Small intestine (tissue), 7 donors: ENCODE measurements around the gene GRIK2. TPM values are rescaled to one million over a fixed set of nuclear protein-coding genes. Genes with fewer than 3 reads are reported as not detected.

Experiments
- DNase-seq, 2 donors: peaks; one replicate each; pipeline versions ENCODE4 v3.0.0 to v3.0.0-alpha.2; 2013
- FAIRE-seq: peaks from 2 replicates; lab custom pipeline; 2012; peaks lifted over from hg19 to GRCh38; lab: Jason Lieb, UNC
- H3K27ac ChIP-seq, 3 donors: one replicate each; pipeline ENCODE4 v1.5.1; 2013; ENCODE audit warnings: low read length in 2 of 3, mild to moderate bottlenecking in 2 of 3, control low read depth in 1 of 3, inconsistent platforms in 1 of 3, low read depth in 1 of 3, moderate library complexity in 1 of 3
- H3K27me3 ChIP-seq, 3 donors: one replicate each; pipeline ENCODE4 v1.6.1; 2013; ENCODE audit warnings: low read length in 3 of 3, inconsistent platforms in 1 of 3; ENCODE audit not compliant: control insufficient read depth in 3 of 3, insufficient read depth in 3 of 3
- H3K36me3 ChIP-seq, 3 donors: one replicate each; pipeline ENCODE4 v1.6.1; 2013; ENCODE audit warnings: low read length in 3 of 3, inconsistent platforms in 1 of 3, low read depth in 1 of 3, mild to moderate bottlenecking in 1 of 3, moderate library complexity in 1 of 3; ENCODE audit not compliant: control insufficient read depth in 3 of 3, insufficient read depth in 2 of 3
- H3K4me1 ChIP-seq, 3 donors: one replicate each; pipeline ENCODE4 v1.6.1; 2013; ENCODE audit warnings: low read length in 2 of 3, inconsistent platforms in 1 of 3, low read depth in 1 of 3, mild to moderate bottlenecking in 1 of 3, moderate library complexity in 1 of 3; ENCODE audit not compliant: control insufficient read depth in 3 of 3, insufficient read depth in 2 of 3
- H3K4me3 ChIP-seq, 3 donors: one replicate each; pipeline ENCODE4 v1.5.1; 2013; ENCODE audit warnings: low read length in 3 of 3, control low read depth in 1 of 3, inconsistent platforms in 1 of 3, low read depth in 1 of 3, mild to moderate bottlenecking in 1 of 3, moderate library complexity in 1 of 3
- H3K9me3 ChIP-seq, 2 donors: one replicate each; pipeline ENCODE4 v1.6.1; 2013; ENCODE audit warnings: low read depth in 1 of 2, low read length in 1 of 2; ENCODE audit not compliant: control insufficient read depth in 2 of 2, insufficient read depth in 1 of 2
- WGBS, 3 donors: extraction: QIAGEN DNeasy Blood & Tissue Kit; methylation state at CpG; one replicate each; pipeline ENCODE4 v1.1.7; 2013; 5-methylcytosine and 5-hydroxymethylcytosine counted together
- polyA plus RNA-seq, 4 donors: library from polyadenylated mRNA; stranded (reverse) in 3 of 4; unstranded in 1 of 4; fragments of 200-250 nt in 3 of 4; fragments of 120-200 nt in 1 of 4; gene quantifications; one replicate each; pipeline versions ENCODE4 v1.2.1 to v1.2.3, GENCODE V29; 2013
- donor health status: healthy with polysubstance abuse.
- donor health status: control.
- donor health status: control.
- donor health status: Bipolar disorder and iron deficiency.
- donor health status: healthy.

The GRIK2 gene
- polyA plus RNA-seq, 4 donors, result 0.27 to 1.4 (median 0.54) TPM; not detected in 1

- no peak overlapping the region for H3K27ac ChIP-seq
- WGBS, 3 donors, result 53 to 70% (median 65%) methylated on average over 4 of the region's 4 CpGs
- no peaks in the 10 kb centered on the region for H3K27me3 ChIP-seq
- no peaks in the 10 kb centered on the region for H3K9me3 ChIP-seq
- DNase-seq (no peak), FAIRE-seq (no peak)
- no peak overlapping the region for H3K4me3 ChIP-seq
- H3K4me1 ChIP-seq, result no peaks in the 10 kb centered on the region
- no peaks in the 10 kb centered on the region for H3K36me3 ChIP-seq
Observed at GRCh38 chr6:101539510-101540245, 146.2 kb downstream of the GRIK2 start.

- no peak overlapping the region for H3K27ac ChIP-seq
- WGBS, 3 donors, result 72 to 76% (median 73%) methylated on average over 2 of the region's 2 CpGs
- no peaks in the 10 kb centered on the region for H3K36me3 ChIP-seq
- H3K4me1 ChIP-seq, result no peaks in the 10 kb centered on the region
- DNase-seq (no peak), FAIRE-seq (no peak)
- H3K4me3 ChIP-seq, result no peak overlapping the region
- H3K9me3 ChIP-seq, result no peaks in the 10 kb centered on the region
- no peaks in the 10 kb centered on the region for H3K27me3 ChIP-seq
Observed at GRCh38 chr6:101541894-101542293, 148.4 kb downstream of the GRIK2 start.

- no peaks in the 10 kb centered on the region for H3K27me3 ChIP-seq
- no peaks in the 10 kb centered on the region for H3K4me1 ChIP-seq
- H3K36me3 ChIP-seq, result no peaks in the 10 kb centered on the region
- no peaks in the 10 kb centered on the region for H3K9me3 ChIP-seq
- H3K4me3 ChIP-seq, result no peak overlapping the region
- no peak for FAIRE-seq
- DNase-seq, result no peak
- H3K27ac ChIP-seq, result no peak overlapping the region
- WGBS, 3 donors, result 8 to 40% (median 28%) methylated on average over 1 of the region's 1 CpG
Observed at GRCh38 chr6:101543796-101544195, 150.3 kb downstream of the GRIK2 start.

GRCh38 chr6:101544286-101544685 is 150.8 kb downstream of the GRIK2 start:
- no peak for FAIRE-seq

GRCh38 chr6:101545191-101545590 is 151.7 kb downstream of the GRIK2 start:
- H3K9me3 ChIP-seq, result no peaks in the 10 kb centered on the region
- H3K4me3 ChIP-seq, result no peak overlapping the region
- H3K27ac ChIP-seq, result no peak overlapping the region
- FAIRE-seq (no peak), DNase-seq (no peak)
- WGBS, 3 donors, result 59 to 75% (median 70%) methylated on average over 3 of the region's 3 CpGs
- H3K36me3 ChIP-seq, result no peaks in the 10 kb centered on the region
- H3K4me1 ChIP-seq, result no peaks in the 10 kb centered on the region
- H3K27me3 ChIP-seq, result no peaks in the 10 kb centered on the region

More at GRCh38 chr6:101544286-101544685, 150.8 kb downstream of the GRIK2 start:
- 81 to 84% (median 84%) methylated on average over 5 of the region's 5 CpGs for WGBS, 3 donors
- DNase-seq, result no peak
- no peaks in the 10 kb centered on the region for H3K9me3 ChIP-seq
- H3K4me1 ChIP-seq, result no peaks in the 10 kb centered on the region
- no peaks in the 10 kb centered on the region for H3K36me3 ChIP-seq
- H3K4me3 ChIP-seq, result no peak overlapping the region
- no peak overlapping the region for H3K27ac ChIP-seq
- no peaks in the 10 kb centered on the region for H3K27me3 ChIP-seq

GRCh38 chr6:101550451-101550850 is 156.9 kb downstream of the GRIK2 start:
- FAIRE-seq, result no peak
- Histone ChIP-seq H3K4me3 (no peak overlapping the region), H3K4me1 (no peaks in the 10 kb centered on the region), H3K36me3 (no peaks in the 10 kb centered on the region), H3K27me3 (no peaks in the 10 kb centered on the region), H3K27ac (no peak overlapping the region), H3K9me3 (no peaks in the 10 kb centered on the region)
- WGBS, 3 donors, result 87 to 96% (median 92%) methylated on average over 4 of the region's 4 CpGs
- no peak for DNase-seq

- Histone ChIP-seq H3K4me3 (no peak overlapping the region), H3K9me3 (no peaks in the 10 kb centered on the region), H3K4me1 (no peaks in the 10 kb centered on the region), H3K27me3 (no peaks in the 10 kb centered on the region), H3K27ac (no peak overlapping the region), H3K36me3 (no peaks in the 10 kb centered on the region)
- DNase-seq (no peak), FAIRE-seq (no peak)
- 5 to 63% (median 18%) methylated on average over 1 of the region's 1 CpG for WGBS, 3 donors
Observed at GRCh38 chr6:101554231-101554630, 160.7 kb downstream of the GRIK2 start.

- Histone ChIP-seq H3K27ac (no peak overlapping the region), H3K4me3 (no peak overlapping the region), H3K36me3 (no peaks in the 10 kb centered on the region), H3K9me3 (no peaks in the 10 kb centered on the region), H3K4me1 (no peaks in the 10 kb centered on the region), H3K27me3 (no peaks in the 10 kb centered on the region)
- FAIRE-seq (no peak), DNase-seq (no peak)
- WGBS, 3 donors, result 58 to 71% (median 64%) methylated on average over 2 of the region's 2 CpGs
Observed at GRCh38 chr6:101558712-101559111, 165.2 kb downstream of the GRIK2 start.

GRCh38 chr6:101572627-101573026 is 179.1 kb downstream of the GRIK2 start:
- Histone ChIP-seq H3K27ac (no peak overlapping the region), H3K27me3 (no peaks in the 10 kb centered on the region), H3K4me1 (no peaks in the 10 kb centered on the region), H3K4me3 (no peak overlapping the region), H3K9me3 (no peaks in the 10 kb centered on the region), H3K36me3 (no peaks in the 10 kb centered on the region)
- no peak for FAIRE-seq
- DNase-seq, result no peak
- WGBS, 3 donors, result 73 to 84% (median 76%) methylated on average over 4 of the region's 4 CpGs
